GM23248 (cell line): ENCODE data around the gene FUT7.

Experiments
- EZH2 ChIP-seq: fragments of 200-600 bp; sonication (generic); IDR thresholded peaks from 2 replicates; pipeline ENCODE4 v1.6.1; 2018; ENCODE audit warnings: antibody characterized with exemption, mild to moderate bottlenecking; ENCODE audit not compliant: insufficient read depth, poor library complexity, severe bottlenecking
- EZH2phosphoT487 ChIP-seq: fragments of 200-600 bp; sonication (generic); IDR thresholded peaks from 2 replicates; pipeline ENCODE4 v1.6.1; 2018; ENCODE audit warnings: antibody characterized with exemption, moderate library complexity, mild to moderate bottlenecking, low read depth; ENCODE audit not compliant: insufficient read depth

DNA sequence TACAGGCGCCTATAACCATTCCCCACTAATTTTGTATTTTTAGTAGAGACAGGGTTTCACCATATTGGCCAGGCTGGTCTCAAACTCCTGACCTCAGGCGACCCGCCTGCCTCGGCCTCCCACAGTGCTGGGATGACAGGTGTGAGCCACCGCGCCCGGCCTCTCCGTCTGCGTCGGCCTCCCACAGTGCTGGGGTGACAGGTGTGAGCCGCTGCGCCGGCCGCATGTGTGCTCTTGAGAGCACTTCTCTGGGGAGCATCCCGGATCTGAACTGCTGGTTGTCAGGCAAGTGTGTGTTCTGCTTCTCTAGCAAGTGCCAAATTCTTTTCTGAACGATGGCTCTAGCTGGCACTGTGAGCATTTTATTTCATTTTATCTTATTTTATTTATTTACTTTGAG, 25.7 kb upstream of the FUT7 start:
- TF ChIP-seq EZH2 (no peak), EZH2phosphoT487 (no peak)
